GM18861 (cell line): ENCODE measurements around the gene SLC7A6.
"Not testable (repeated sequence)": the region's sequence is repeated elsewhere in the genome, so short reads cannot be mapped to it uniquely, and the experiment has no call there.

Source experiments
- ATAC-seq: cut with Tn5 transposase; IDR thresholded peaks from one replicate; pipeline ENCODE4 v1.9.1; 2021; ENCODE audit not compliant: unreplicated experiment

Gene SLC7A6

GRCh38 chr16:68281368-68282063, 17.2 kb downstream of the SLC7A6 start:
- no peak for ATAC-seq

DNA sequence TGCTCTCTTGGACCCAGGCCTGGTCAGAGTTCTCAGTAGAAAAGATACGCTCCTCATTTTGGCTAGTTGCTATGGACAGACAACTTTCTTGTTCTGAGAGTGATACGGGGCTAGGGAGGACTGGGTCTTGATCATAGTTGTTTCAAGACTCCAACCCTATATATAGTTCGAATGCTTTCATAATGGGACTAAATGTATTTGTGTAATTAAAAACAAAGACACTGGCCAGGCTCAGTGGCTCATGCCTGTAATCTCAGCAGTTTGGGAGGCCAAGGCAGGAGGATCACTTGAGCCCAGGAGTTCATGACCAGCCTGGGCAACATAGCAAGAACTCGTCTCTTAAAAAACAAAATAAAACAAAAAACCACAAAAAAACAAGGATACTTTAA, 17.7 kb downstream of the SLC7A6 start:
- no peak for ATAC-seq

- no peak for ATAC-seq
These were observed 19.0 kb downstream of the SLC7A6 start for GRCh38 chr16:68283346-68283745.

DNA sequence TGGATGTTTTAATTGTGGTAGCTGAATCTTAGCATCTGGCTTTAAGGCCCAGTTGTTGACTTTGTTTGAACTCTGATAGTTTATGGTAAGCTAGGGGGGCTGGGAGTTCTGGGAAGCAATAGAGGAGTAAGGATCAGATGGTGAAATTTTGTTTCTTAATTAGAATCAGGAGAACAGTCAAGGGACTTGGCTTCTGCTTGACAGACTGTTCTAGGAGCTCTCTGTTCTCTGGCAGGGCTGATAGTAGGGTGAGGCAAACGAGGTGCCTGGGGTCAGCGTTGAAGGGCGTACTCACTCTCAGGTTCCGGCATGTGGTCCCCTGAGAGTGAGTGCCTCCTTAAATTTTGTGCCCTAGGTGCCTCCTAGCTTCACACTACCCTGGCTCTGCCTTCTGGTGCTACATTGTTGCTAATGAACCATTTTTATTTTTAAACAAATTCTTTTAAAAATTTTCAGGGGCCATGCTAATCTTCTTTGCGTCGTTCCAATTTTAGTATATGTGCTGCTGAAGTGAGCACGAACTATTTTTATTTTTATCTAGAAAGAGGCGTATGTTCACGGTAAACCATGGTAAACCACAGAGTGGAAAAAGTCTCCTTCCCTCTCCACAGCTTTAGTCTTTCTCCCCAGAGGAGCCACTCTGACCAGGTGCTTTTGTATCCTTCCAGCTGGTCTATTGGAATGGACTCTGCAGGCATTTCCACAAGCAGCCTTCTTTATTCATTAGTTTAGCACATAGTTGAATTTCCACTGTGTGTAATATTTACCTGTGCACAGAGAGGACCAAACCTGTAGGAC, 19.7 kb downstream of the SLC7A6 start:
- ATAC-seq, result peak; percentile 37

GRCh38 chr16:68284847-68285246, 20.5 kb downstream of the SLC7A6 start:
- peak; percentile 37 for ATAC-seq

- ATAC-seq, result no peak
These were observed 21.4 kb downstream of the SLC7A6 start for GRCh38 chr16:68285683-68286082.

- ATAC-seq, result no peak
These were observed 22.1 kb downstream of the SLC7A6 start for GRCh38 chr16:68286153-68287074.

GRCh38 chr16:68287276-68288251, 23.2 kb downstream of the SLC7A6 start:
- ATAC-seq, result no peak

GRCh38 chr16:68288252-68288650, 23.9 kb downstream of the SLC7A6 start:
- ATAC-seq, result no peak

DNA sequence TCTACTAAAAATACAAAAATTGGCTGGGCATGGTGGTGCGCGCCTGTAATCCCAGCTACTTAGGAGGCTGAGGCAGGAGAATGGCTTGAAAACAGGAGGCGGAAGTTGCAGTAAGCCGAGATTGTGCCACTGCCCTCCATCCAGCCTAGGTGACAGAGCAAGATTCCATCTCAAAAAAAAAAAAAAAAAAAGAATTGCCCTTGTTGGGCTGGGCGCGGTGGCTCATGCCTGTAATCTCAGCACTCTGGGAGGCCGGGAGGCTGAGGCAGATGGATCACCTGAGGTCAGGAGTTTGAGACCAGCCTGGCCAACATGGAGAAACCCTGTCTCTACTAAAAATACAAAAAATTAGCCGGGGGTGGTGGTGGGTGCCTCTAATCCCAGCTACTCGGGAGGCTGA, 24.5 kb downstream of the SLC7A6 start:
- not testable (repeated sequence) for ATAC-seq

DNA sequence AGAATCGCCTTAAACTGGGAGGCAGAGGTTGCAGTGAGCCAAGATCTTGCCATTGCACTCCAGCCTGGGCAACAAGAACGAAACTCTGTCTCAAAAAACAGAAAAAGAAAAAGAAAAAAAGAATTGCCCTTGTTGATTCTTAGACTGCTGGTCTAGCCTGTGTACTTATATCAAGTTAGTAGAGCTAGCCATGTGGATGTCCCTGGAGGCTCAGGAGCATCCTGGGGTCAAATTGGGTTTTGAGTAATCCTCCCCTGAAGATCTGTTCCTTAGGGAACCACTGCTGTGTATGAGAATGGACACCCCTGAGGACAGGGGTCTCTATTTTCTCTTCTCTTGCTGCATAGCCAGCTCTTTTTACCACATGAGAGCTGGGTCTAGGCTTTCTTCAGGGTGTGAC, 24.9 kb downstream of the SLC7A6 start:
- no peak for ATAC-seq

DNA sequence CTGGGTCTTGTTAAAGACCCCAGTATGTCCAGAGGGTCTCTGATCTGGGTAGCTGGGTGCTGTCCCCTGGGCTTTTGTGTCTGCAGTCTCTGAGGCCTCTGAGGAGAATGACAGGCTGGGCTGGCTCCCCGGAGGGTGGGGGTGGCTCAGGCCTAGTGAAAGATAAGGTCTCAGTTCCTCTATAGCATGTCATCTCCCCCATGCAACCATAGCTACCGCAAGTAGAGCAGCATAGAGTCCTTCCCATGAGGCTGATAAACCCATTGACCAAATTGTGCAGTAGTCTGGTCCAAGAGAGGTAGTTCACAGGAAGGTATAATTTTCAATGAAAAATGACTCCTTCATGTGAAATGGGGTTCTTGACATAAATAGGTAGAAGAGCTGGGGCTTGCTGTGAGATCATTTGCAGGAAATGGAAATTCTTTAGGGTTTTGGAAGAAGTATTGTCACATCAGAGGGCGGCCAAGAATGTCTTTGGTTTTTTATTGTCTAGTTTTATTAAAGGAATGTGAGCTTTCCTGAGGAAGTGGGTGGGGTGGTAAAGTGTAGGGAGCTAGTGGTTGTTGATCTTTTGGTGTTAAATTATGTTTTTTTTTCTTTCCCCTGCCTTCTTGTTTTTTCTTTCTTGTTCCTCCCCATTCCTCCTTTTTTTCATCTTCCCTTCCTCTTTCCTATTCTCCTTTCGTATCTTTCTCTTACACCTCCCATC, 25.4 kb downstream of the SLC7A6 start:
- peak; percentile 72 for ATAC-seq

- no peak for ATAC-seq
These were observed 26.1 kb downstream of the SLC7A6 start for GRCh38 chr16:68290450-68290849.

DNA sequence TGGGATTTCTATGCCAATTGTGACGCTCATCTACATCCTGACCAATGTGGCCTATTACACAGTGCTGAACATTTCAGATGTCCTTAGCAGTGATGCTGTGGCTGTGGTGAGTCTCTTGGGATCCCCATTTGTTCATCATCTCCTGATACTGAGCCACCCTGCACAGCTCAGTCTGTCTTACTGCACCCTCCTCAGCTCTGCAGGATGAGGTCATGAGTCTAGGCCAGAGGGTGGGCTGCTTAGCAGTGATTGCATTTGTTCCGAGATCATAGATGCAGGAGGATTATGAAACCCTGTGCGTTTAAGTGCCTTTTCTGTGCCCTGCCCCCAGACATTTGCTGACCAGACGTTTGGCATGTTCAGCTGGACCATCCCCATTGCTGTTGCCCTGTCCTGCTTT, 26.9 kb downstream of the SLC7A6 start:
- no peak for ATAC-seq

- ATAC-seq, result no peak
These were observed 28.1 kb downstream of the SLC7A6 start for GRCh38 chr16:68292425-68292824.

DNA sequence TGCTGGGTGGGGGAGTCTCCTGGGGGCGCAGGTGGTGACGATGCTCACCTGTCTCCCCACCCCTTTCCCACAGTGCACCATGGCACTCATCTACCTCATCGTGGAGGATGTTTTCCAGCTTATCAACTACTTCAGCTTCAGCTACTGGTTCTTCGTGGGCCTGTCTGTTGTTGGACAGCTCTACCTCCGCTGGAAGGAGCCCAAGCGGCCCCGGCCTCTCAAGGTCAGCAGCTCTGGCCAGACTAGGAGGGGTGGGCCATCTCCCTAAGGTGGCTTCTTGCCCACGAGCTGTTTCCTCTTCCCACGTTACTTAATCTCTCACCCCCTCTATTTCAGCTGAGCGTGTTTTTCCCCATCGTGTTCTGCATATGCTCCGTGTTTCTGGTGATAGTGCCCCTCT, 32.0 kb downstream of the SLC7A6 start:
- ATAC-seq, result no peak

GRCh38 chr16:68296693-68297092, 32.4 kb downstream of the SLC7A6 start:
- no peak for ATAC-seq

DNA sequence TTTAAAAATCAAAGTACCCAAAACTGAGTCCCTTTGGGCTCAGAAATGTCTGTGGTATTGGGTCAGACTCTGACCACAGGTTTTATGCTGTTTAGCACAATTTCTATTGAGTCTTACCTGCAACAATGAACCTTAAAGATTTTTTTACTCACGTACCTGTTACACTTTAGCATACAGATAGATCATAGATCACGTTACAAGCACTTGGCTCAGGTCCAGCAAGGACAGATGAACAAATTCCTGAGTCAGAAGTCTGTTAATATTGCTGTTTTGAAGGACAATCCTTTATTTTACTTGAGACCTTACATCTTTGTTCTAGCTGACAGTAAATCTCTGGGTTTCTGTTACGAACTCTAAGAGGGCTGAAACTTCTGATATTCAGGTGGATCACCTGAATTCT, 33.6 kb downstream of the SLC7A6 start:
- ATAC-seq, result no peak

DNA sequence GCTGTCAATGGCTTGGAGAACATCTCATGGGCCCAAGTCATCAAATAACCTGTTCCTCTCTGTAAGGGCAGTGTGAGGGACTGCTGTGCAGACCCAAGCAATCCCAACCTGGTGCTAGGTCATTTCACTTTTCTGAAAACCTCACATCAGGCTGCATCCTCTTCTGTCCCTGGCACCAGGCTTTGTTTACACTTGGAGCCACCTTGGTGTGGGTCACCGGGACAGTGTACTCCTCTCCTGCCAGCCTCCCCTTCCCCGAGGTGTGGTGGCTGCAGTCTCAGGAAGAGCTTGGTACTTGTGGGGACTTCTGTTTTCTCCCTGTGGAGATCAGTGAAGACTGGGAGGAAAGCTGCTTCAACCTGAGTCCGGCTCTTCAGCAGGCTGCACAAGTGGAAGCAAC, 34.0 kb downstream of the SLC7A6 start:
- ATAC-seq, result no peak
